GM10248 (cell line): ENCODE data around the gene CCN5.
A peak's percentile ranks its signal among the peaks of the same experiment; 100 is the strongest.
"Not testable (repeated sequence)": the region's sequence is repeated elsewhere in the genome, so short reads cannot be mapped to it uniquely, and the experiment has no call there.

Experiments
- CTCF ChIA-PET: fragments of 300-600 bp; sonication (Branson Sonifier 250); formaldehyde crosslinking; extraction: SDS; loops from one replicate; lab custom pipeline; 2021; ENCODE audit warnings: antibody characterized with exemption; lab: Yijun Ruan, JAX
- POLR2A ChIA-PET: fragments of 350-650 bp; sonication (Branson Sonifier 250); formaldehyde crosslinking; extraction: SDS; loops from one replicate; lab custom pipeline; 2020; ENCODE audit warnings: antibody characterized with exemption; lab: Yijun Ruan, JAX
- DNase-seq: peaks from one replicate; pipeline ENCODE4 v3.0.0; 2012; ENCODE audit errors: extremely low spot score
- CTCF ChIP-seq: IDR thresholded peaks from 2 replicates; pipeline ENCODE4 v1.5.1; 2012; ENCODE audit warnings: mild to moderate bottlenecking, low read depth; ENCODE audit errors: extremely low read depth, missing control alignments, control extremely low read depth

The CCN5 gene

GRCh38 chr20:44714701-44715498 is at the start of gene CCN5:
TSS of gene CCN5 (plus strand) at chr20:44715369. CDS start at chr20:44715391, 22 bp downstream.
- ChIA-PET CTCF (interaction anchor here (0.8 to 1.0 kb wide), 3 partner anchors 8 to 31 kb away, joined by 3 to 4 read pairs (median 3); no protein-coding TSS in a partner anchor), POLR2A (no interaction called here)
- TF ChIP-seq CTCF = no peak
- DNase-seq = no peak

GRCh38 chr20:44666066-44666465 is 49.1 kb upstream of the CCN5 start:
- POLR2A ChIA-PET = no interaction called here

GRCh38 chr20:44670851-44671250 is 44.3 kb upstream of the CCN5 start:
- DNase-seq, CTCF ChIA-PET: not testable (repeated sequence)

More at GRCh38 chr20:44666066-44666465, 49.1 kb upstream of the CCN5 start:
- no peak for DNase-seq
- CTCF ChIA-PET = interaction anchor here (2.1 to 3.7 kb wide), 2 partner anchors 16 to 17 kb away, joined by 4 to 39 read pairs; no protein-coding TSS in a partner anchor
- TF ChIP-seq CTCF = no peak

GRCh38 chr20:44671541-44671940 is 43.6 kb upstream of the CCN5 start:
- POLR2A ChIA-PET = not testable (repeated sequence)
- CTCF ChIA-PET = interaction anchor here (1.2 to 4.3 kb wide), 2 partner anchors 10 to 13 kb away, joined by 4 to 35 read pairs; no protein-coding TSS in a partner anchor
- peak; percentile 55 for DNase-seq

More at GRCh38 chr20:44670851-44671250, 44.3 kb upstream of the CCN5 start:
- POLR2A ChIA-PET = not testable (repeated sequence)

GRCh38 chr20:44672318-44672902 is 42.8 kb upstream of the CCN5 start:
- CTCF ChIA-PET = interaction anchor here (0.9 to 4.3 kb wide), 4 partner anchors 9 to 63 kb away, joined by 3 to 35 read pairs (median 4); no protein-coding TSS in a partner anchor
- POLR2A ChIA-PET, DNase-seq: not testable (repeated sequence)

- POLR2A ChIA-PET = no interaction called here
These were observed 36.9 kb upstream of the CCN5 start for GRCh38 chr20:44678242-44678641.

GRCh38 chr20:44678990-44679611 is 36.1 kb upstream of the CCN5 start:
- ChIA-PET CTCF (interaction anchor here (1.1 to 1.2 kb wide), 3 partner anchors 22 to 188 kb away, joined by 3 to 4 read pairs (median 3); no protein-coding TSS in a partner anchor), POLR2A (no interaction called here)
- no peak for TF ChIP-seq CTCF
- DNase-seq = no peak

More at GRCh38 chr20:44678242-44678641, 36.9 kb upstream of the CCN5 start:
- TF ChIP-seq CTCF = no peak
- DNase-seq = no peak
- CTCF ChIA-PET = interaction anchor here (0.7 to 1.1 kb wide), 2 partner anchors 55 to 68 kb away, joined by 4 read pairs; no protein-coding TSS in a partner anchor
